Activated naive CD4-positive, alpha-beta T cell treated with anti-CD3 and anti-CD28 coated beads, Interleukin-2, amount 50 U/mL, for 72 hours (primary cell): ENCODE data around the gene VPS33B. TPM values are rescaled to one million over a fixed set of nuclear protein-coding genes. Genes with fewer than 3 reads are reported as not detected.
A peak's percentile ranks its signal among the peaks of the same experiment; 100 is the strongest.
"Not testable (repeated sequence)": the region's sequence is repeated elsewhere in the genome, so short reads cannot be mapped to it uniquely, and the experiment has no call there.

Experiments used
- ATAC-seq, 2 donors: fragments of 150-1000 bp; cut with Tn5 transposase; 2 replicates each; pipeline ENCODE4 v1.10.0; 2021; ENCODE audit warnings: mild to moderate bottlenecking in 2 of 2, moderate library complexity in 2 of 2
- DNase-seq, 2 donors: peaks; one replicate each; pipeline ENCODE4 v3.0.0; 2021 to 2022; ENCODE audit warnings: low spot score in 2 of 2
- H3K27ac Mint-ChIP-seq, 2 donors: one replicate each; pipeline ENCODE4 v1.8.0; 2022; ENCODE audit warnings: mild to moderate bottlenecking in 2 of 2, mixed read lengths in 2 of 2
- H3K36me3 Mint-ChIP-seq, 2 donors: one replicate each; pipeline ENCODE4 v1.8.0; 2022; ENCODE audit warnings: mixed read lengths in 2 of 2
- H3K9me3 Mint-ChIP-seq, 2 donors: one replicate each; pipeline ENCODE4 v1.8.0; 2022; ENCODE audit warnings: mixed read lengths in 2 of 2
- total RNA-seq, 2 donors: library from RNA; stranded (reverse); gene quantifications; one replicate each; pipeline ENCODE4 v1.2.3, GENCODE V29; 2022

The VPS33B gene
- total RNA-seq, 2 donors from 2014 or later = 22.2 to 34.4 TPM

GRCh38 chr15:91045065-91045464 is 22.7 kb upstream of the VPS33B start:
- DNase-seq (no peak), ATAC-seq (no peak)
- Mint-ChIP-seq H3K27ac (peak overlapping the region in 1 of 2 donors; percentile 4), H3K36me3 (no peaks in the 10 kb centered on the region), H3K9me3 (no peaks in the 10 kb centered on the region)

DNA sequence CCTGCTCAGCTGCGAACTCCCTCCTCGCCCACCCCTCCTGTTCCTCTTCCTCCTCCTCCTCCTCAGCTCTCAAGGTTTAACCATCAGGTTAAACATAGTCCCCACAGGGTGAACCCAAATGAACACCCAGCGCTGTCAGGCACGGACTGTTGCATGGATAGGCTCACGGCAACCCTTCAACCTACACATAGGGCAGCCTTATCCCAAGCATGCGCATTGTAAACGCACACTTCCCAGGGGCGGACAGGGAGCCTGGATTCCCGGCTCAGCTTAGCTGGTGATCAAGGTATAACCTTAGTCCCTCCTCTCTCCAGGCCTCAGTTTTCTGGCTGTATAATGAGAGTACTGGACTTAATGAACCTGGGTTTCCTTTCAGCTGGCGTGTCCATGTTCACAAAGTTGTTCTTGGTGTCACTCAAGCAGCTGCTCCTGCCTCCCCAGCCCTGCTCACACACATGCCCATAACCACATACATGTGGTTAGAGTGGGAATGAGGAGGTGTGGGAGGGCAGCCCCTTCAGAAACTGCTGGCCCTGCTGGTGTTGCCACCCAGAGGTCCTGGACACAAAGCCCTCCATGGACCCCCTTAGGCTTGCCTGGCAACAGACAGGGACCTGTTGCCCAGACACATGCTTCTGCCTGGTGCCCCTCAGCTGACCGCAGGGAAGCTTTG is 20.9 kb upstream of the VPS33B start:
- ATAC-seq (no peak), DNase-seq (no peak)
- H3K9me3 Mint-ChIP-seq = no peaks in the 10 kb centered on the region
- H3K27ac Mint-ChIP-seq = no peak overlapping the region
- H3K36me3 Mint-ChIP-seq = no peaks in the 10 kb centered on the region

DNA sequence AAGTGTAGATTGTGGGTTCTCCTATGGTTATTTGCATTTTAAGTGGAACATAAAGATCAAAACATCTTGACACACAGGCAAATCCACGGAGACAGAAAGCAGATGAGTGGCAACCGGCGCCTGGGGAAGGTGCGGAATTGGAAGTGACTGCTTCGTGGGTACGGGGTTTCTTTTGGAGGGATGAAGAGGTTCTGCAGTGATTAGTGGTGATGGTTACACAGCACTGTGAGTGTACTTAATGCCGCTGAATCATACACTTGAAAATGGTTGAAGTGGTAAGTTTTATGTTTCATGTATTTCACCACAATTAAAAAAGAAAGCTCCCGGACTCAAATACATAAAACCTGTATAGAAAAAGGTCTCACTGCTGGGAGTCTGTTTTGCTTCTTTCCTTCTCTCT is 18.5 kb upstream of the VPS33B start:
- H3K27ac Mint-ChIP-seq = no peak overlapping the region
- DNase-seq (no peak), ATAC-seq (no peak)
- no peaks in the 10 kb centered on the region for H3K9me3 Mint-ChIP-seq
- H3K36me3 Mint-ChIP-seq = no peaks in the 10 kb centered on the region

DNA sequence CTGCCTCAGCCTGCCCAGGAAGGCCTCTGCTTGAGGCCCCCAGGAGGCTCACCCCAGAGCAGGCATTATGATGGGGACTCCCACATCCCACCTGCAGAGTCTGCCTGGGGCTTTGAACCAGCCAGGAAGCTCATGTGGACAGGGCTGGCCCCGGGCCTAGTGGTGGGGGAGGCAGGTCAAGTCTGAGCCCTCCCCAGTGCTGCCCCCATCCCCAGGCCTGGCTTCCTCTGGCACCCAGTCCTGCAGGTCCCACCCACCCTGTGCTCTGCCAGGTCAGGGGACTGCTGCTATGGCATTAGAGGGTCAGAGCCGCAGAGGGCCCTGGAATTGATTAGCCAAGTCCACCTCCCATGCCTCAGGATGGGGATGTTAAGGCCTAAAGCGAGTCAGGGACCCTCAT is 17.6 kb upstream of the VPS33B start:
- no peak for DNase-seq
- ATAC-seq = no peak
- Mint-ChIP-seq H3K36me3 (no peaks in the 10 kb centered on the region), H3K27ac (no peak overlapping the region), H3K9me3 (no peaks in the 10 kb centered on the region)

- Mint-ChIP-seq H3K27ac (peak overlapping the region in 1 of 2 donors; percentile 11), H3K36me3 (no peaks in the 10 kb centered on the region), H3K9me3 (no peaks in the 10 kb centered on the region)
- ATAC-seq (peak; percentile 78 to 84), DNase-seq (peak; percentile 63 to 71)
Observed at GRCh38 chr15:91032919-91033803, 10.8 kb upstream of the VPS33B start.

DNA sequence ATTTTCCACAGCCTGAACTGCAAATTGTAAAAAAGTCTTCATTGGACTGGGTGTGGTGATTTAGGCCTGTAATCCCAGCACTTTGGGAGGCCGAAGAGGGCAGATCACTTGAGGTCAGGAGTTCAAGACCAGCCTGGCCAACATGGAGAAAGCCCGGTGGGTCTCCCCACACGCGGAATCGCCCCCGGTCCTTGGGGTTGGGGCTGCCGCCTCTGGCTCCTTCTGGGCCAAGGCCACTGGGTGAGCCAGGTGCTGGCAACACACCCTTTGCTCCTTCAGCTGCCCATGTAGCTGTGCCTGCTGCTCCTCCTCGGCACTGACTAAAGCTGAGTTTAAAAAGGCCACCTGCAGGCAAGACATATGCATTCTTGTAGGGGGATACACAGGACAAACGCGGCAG is 9.4 kb upstream of the VPS33B start:
- Mint-ChIP-seq H3K36me3 (no peaks in the 10 kb centered on the region), H3K27ac (peak overlapping the region in 1 of 2 donors; percentile 15), H3K9me3 (no peaks in the 10 kb centered on the region)
- DNase-seq (no peak), ATAC-seq (no peak)

- Mint-ChIP-seq H3K36me3 (no peaks in the 10 kb centered on the region), H3K9me3 (no peaks in the 10 kb centered on the region), H3K27ac (peak overlapping the region in 1 of 2 donors; percentile 42)
- no peak for ATAC-seq
- DNase-seq = no peak
Observed at GRCh38 chr15:91027677-91028076, 5.3 kb upstream of the VPS33B start.

DNA sequence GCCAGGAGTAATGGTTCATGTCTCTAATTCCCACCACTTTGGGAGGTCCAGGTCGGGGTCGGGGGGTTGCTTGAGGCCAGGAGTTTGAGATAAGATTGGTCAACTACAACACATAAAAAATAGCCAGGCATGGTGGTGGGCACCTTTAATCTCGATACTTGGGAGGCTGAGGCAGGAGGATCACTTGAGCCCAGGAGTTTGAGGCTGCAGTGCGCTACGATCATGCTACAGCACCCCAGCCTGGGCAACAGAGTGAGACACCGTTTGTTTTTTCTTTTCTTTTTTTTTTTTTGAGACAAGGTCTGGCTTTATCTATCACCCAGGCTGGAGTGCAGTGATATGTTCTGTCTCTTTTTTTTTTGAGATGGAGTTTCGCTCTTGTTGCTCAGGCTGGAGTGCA is 1.3 kb upstream of the VPS33B start:
- Mint-ChIP-seq H3K36me3 (peaks cover 0 to 11% of the 10 kb centered on the region in 2 donors), H3K9me3 (no peaks in the 10 kb centered on the region), H3K27ac (no peak overlapping the region)
- ATAC-seq = no peak
- no peak for DNase-seq

GRCh38 chr15:91022832-91023129 is 387 bp upstream of the VPS33B start:
- DNase-seq = no peak
- no peak for ATAC-seq
- no peaks in the 10 kb centered on the region for H3K9me3 Mint-ChIP-seq
- peak overlapping the region; percentile 89 to 93 for H3K27ac Mint-ChIP-seq
- H3K36me3 Mint-ChIP-seq = peaks cover 0 to 11% of the 10 kb centered on the region in 2 donors

GRCh38 chr15:91021516-91022074 is 799 bp downstream of the VPS33B start:
- Mint-ChIP-seq H3K36me3 (peaks cover 0 to 11% of the 10 kb centered on the region in 2 donors), H3K9me3 (no peaks in the 10 kb centered on the region), H3K27ac (peak overlapping the region; percentile 89 to 93)
- DNase-seq (no peak), ATAC-seq (peak in 1 of 2 donors; percentile 25)

DNA sequence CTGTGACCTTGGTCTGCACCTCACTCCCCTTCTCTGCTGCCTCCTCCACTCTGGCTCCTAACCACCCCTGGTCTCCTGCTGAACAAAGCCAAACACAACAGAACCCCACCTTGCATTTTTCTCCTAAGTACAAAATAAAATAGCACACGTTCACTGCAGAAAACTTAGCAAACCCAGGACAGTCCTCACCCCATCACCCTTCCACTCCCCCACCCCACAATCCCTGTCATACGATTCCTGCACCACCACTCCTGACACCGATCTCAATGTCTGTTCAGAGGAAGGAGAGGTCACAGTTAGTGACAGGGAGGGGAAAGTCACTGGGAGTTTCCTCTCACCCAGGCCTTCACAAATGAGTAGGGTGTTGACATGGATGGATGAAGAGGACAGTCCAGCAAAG is 4.2 kb downstream of the VPS33B start:
- ATAC-seq (no peak), DNase-seq (no peak)
- no peaks in the 10 kb centered on the region for H3K9me3 Mint-ChIP-seq
- peaks cover 0 to 11% of the 10 kb centered on the region in 2 donors for H3K36me3 Mint-ChIP-seq
- peak overlapping the region; percentile 3 to 38 for H3K27ac Mint-ChIP-seq

- peaks cover 0 to 11% of the 10 kb centered on the region in 2 donors for H3K36me3 Mint-ChIP-seq
- H3K9me3 Mint-ChIP-seq = no peaks in the 10 kb centered on the region
- DNase-seq = no peak
- no peak for ATAC-seq
- peak overlapping the region; percentile 3 to 38 for H3K27ac Mint-ChIP-seq
Observed at GRCh38 chr15:91017716-91018115, 4.7 kb downstream of the VPS33B start.

DNA sequence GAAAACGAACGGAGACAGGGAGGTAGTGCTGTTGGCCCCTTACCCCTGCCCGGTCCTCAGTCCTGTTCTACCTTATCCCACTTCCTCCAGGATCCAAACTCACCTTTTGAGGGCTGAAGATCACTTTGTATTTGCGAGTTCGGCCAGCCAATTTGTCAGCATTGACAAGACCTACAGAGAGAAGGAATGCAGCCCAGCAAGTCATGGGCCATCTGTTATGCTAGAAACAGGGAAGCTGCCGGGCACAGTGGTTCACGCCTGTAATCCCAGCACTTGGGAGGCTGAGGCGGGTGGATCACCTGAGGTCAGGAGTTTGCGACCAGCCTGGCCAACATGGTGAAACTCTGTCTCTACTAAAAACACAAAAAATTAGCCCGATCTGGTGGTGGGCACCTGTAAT is 8.7 kb downstream of the VPS33B start:
- H3K36me3 Mint-ChIP-seq = not testable (repeated sequence)

GRCh38 chr15:91007266-91007665 is 15.1 kb downstream of the VPS33B start:
- peaks cover 6 to 13% of the 10 kb centered on the region in 2 donors for H3K36me3 Mint-ChIP-seq
- no peaks in the 10 kb centered on the region for H3K9me3 Mint-ChIP-seq
- ATAC-seq (no peak), DNase-seq (no peak)
- peak overlapping the region; percentile 3 to 55 for H3K27ac Mint-ChIP-seq

More for the DNA sequence above, 8.7 kb downstream of the VPS33B start:
- H3K9me3 Mint-ChIP-seq, ATAC-seq, H3K27ac Mint-ChIP-seq, DNase-seq: not testable (repeated sequence)

- Mint-ChIP-seq H3K27ac (peak overlapping the region in 1 of 2 donors; percentile 47), H3K36me3 (peaks cover 5 to 15% of the 10 kb centered on the region in 2 donors), H3K9me3 (no peaks in the 10 kb centered on the region)
- DNase-seq (no peak), ATAC-seq (no peak)
Observed at GRCh38 chr15:91001209-91001608, 21.2 kb downstream of the VPS33B start.

GRCh38 chr15:90998737-90999136 is 23.7 kb downstream of the VPS33B start:
- H3K36me3 Mint-ChIP-seq = peaks cover 10 to 24% of the 10 kb centered on the region in 2 donors
- ATAC-seq (no peak), DNase-seq (no peak)
- H3K27ac Mint-ChIP-seq = peak overlapping the region in 1 of 2 donors; percentile 33
- no peaks in the 10 kb centered on the region for H3K9me3 Mint-ChIP-seq
